ENCODE measurements around the gene POFUT1.

GRCh38 chr20:32165836-32166545 is 41.7 kb upstream of the POFUT1 start:
- TF ChIP-seq CTCF (IDR thresholded peaks at IDR 0.05) (no peak), TCF12 (IDR thresholded peaks at IDR 0.05) (no peak), MXI1 (IDR thresholded peaks at IDR 0.05; ENCODE audit: low read depth, low read length) (no peak), RFX5 (IDR thresholded peaks at IDR 0.05; ENCODE audit: low read length) (no peak), CHD2 (IDR thresholded peaks at IDR 0.05; ENCODE audit: low read length, partially characterized antibody) (no peak), POLR2AphosphoS5 (IDR thresholded peaks at IDR 0.05; ENCODE audit: low read depth, low read length) (no peak), TAF1 (IDR thresholded peaks at IDR 0.05; ENCODE audit: borderline replicate concordance, low read depth, low read length) (no peak), USF2 (IDR thresholded peaks at IDR 0.05; ENCODE audit: borderline replicate concordance, low read depth, low read length) (no peak), MAX (IDR thresholded peaks at IDR 0.05; ENCODE audit: low read depth) (no peak), EP300 (IDR thresholded peaks at IDR 0.05; ENCODE audit: borderline replicate concordance in 1 of 2, low read depth in 1 of 2, low read length in 1 of 2) (no peak)

All from SK-N-SH (cell line).